NCI-H82 treated with DMSO at 0.1 percent for 48 hours (cell line): ENCODE results near the gene RAB3GAP2.
"Not testable (repeated sequence)": the region's sequence is repeated elsewhere in the genome, so short reads cannot be mapped to it uniquely, and the experiment has no call there.

ENCODE experiments used
- DNase-seq: peaks from one replicate; lab custom pipeline; 2025; ENCODE audit not compliant: unreplicated experiment; lab: John Stamatoyannopoulos, UW

Gene RAB3GAP2

DNA sequence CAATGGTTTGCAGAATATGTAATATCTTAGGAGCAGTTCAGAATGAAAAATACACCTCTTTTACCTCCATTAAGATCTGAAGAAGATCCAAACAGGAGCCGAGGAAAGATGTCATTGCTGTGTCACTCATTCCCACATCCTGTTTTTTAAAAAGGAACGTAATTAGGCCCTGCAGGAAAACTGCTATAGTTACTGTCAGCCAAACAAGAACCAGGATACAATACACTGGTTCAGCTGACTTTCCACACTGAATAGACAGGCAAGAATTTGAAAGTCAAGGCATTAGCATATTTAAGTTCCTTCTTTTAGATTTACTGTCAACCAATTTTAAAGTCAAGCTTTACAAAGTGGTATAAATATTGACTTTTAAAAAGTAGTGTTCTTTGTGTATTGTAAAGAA, 114.5 kb downstream of the RAB3GAP2 start:
- no peak for DNase-seq

DNA sequence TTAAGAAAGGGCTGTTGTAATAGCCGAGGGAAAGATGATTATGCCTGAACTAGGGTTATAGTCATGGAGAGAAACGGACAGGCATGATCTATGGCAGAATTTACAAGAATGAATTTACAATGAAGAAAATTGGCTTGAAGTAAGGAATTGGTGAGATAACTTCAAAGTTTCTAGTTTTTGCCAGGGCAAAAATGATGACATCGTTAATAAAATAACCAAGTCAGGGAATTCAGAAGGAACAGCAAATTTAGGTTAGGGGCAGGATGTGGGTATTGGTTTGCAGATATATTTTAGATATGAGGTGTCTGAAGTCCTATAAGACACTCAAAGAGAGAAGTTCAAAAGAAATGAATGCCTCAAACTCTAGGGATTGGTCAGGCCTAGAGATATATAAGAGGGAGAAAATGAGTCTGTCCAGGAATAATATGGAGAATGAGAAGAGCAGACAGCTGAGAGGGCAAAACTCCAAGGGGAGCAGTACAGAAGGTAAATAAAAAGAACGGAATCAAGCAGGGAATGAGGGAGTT, 115.6 kb downstream of the RAB3GAP2 start:
- DNase-seq = no peak

DNA sequence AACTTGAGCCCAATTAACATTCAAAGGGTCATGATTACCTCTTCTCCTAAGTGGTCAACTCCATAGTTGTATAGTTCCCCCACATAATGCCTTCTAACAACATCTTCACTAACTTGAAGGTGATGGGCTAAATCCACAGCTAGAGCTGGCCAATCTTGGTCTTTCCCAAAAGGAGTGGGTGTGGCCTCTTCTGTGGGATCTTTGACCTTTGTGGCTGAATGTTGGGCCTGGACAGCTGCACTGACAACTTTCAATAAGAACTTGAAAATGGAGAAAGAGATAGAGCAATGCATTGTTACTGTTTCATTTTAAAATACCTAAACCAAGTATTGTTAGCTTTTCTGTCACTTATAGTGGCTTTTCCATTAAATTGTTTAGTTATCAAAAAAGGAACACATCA, 119.1 kb downstream of the RAB3GAP2 start:
- no peak for DNase-seq

DNA sequence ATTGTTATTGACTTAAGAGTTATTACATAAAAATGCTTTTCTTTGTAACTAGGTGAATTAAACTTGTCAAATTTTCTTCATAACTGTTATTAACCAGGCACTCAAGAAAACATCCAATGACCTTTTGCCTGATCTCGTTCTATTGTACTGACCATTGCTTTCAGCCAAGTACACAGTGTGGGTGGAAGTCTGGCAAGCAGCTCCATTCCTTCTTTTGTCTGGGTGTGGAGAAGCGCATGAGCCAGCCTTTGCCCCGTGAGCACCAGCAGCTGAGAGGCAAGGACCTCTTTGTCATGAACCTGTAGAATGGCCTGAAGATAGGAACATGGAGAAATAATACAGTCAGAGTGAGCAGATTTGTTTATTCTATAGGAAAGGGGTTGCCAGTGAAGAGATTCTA, 120.8 kb downstream of the RAB3GAP2 start:
- DNase-seq = no peak

DNA sequence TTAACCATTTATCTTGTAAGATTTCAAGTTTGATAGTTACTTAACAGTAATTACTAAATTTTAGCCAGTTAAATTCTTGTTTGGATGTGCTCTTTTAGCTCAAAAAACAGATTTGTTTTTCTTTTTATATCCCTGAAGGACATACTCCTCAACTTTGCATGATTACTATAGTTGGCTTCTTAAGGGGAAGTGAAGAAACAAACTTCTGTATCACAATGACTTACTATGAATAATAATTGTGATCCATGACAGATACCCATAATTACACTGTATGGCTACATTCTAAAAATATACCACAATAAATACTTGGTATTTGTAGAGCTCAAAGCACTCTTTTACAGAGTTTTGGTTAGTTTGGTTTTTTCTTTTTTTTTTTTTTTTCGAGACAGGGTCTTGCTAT, 122.5 kb downstream of the RAB3GAP2 start:
- no peak for DNase-seq

DNA sequence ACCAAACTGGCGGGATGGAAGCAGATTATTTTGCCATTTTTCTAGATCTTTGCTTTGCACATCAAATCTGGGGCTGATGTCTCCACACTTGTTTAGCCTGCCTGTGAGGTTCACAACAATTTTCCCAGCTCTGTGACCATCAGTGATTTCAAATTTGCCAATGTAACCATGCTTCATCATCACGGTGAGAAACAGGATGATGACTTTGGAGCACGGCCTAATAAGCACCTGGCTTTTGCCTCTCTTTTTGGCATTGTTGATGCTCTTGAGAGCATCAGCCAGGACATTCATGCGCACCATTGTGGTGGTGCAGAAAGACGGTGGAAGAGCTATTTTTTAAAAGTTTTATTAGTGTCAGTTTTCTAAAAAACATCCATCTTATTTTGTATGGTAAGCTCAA, 128.2 kb downstream of the RAB3GAP2 start:
- no peak for DNase-seq

DNA sequence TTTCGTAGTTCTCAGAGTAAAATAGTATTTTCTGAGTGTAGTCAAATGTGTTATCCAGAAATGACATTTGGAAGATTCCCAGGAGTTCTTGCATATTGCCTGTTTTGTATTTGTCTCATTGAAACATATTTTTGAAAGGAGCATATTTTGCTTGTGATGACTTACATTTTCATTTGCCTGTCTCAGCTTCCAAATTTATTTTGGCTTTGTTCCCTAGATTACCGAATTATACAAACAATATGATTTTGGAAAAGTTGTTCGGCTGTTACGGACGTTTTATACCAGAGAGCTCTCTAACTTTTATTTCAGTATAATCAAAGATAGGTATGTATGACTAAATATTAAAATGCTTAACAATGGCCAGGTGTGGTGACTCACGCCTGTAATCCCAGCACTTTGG, 132.3 kb downstream of the RAB3GAP2 start:
- DNase-seq = no peak

DNA sequence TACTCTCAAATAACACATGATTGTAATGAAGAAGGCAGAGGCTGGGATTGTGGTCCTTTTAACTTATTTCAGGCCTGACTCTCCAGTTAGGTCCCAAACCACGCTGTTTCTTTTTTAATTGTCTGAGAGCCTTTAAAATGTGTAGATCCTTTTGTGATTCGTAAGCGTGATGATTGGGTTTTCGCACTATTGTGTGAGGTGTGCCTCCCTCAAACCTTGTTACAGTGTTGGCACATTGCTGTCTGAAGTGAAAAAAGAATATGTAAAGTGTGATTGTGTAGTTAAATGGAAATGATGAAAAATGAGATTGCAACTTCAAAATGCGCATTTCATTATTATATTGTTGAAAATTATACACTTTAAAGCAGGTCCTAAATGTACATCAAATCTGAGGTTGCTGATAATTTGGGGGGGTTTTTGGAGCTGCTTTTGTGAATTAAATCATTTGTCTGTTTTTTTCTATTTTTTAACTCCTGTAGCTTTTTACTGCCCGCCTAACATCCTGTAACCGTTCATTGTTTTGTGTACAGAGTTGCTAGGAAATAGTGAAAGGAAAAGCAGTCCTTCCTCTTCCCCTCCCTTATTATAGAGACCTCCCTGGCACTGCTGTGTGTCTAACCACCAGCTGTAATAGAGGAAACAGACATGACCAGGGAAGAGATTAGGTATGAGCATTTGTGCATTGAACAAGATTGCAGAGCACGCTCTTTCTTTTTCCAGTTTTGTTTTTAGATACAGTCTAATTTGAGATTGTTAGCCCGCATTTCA, 135.1 kb downstream of the RAB3GAP2 start:
- DNase-seq = no peak

DNA sequence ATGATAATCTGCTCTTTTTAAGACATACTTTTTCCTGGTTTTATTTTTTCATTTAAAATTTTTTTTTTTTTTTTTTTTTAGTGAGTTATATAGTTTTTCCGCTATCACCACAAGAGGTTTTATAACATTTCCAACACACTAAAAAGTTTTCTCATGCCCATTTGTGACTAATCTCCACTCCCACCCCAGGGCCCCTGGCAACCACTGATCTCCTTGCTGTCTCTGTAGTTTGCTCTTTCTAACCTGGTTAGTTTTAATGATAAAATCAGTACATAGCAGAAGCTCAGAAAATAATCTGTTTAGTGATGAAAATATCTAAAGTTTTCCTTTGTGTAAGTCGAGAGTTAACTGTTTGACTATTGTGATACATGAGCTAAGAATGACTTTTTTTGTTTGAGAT, 136.5 kb downstream of the RAB3GAP2 start:
- DNase-seq = no peak

DNA sequence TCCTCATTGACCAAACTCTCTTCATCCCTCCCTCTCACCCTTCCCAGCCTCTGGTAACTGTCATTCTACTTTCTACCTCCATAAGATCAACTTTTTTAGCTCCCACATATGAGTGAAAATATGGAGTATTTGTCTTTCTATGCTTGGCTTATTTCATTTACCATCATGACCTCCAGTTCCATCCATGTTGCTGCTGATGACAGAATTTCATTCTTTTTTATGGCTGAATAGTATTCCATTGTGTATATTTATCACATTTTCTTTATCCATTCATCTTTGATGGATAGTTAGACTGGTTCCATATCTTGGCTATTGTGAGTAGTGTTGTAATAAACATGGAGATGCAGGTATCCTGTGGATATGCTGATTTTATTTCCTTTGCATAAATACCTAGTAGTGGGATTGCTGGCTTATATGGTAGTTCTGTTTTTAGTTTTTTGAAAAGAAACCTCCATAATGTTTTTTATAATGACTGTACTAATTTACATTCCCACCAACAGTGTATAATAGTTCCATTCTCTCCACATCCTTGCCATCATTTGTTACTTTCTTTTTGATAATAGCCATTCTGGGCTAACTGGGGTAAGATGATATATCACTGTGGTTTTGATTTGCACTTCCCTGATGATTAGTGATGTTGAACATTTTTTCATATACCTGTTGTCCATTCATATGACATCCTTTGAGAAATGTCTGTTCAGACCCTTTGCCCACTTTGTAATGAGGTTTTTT, 142.6 kb downstream of the RAB3GAP2 start:
- DNase-seq = no peak

DNA sequence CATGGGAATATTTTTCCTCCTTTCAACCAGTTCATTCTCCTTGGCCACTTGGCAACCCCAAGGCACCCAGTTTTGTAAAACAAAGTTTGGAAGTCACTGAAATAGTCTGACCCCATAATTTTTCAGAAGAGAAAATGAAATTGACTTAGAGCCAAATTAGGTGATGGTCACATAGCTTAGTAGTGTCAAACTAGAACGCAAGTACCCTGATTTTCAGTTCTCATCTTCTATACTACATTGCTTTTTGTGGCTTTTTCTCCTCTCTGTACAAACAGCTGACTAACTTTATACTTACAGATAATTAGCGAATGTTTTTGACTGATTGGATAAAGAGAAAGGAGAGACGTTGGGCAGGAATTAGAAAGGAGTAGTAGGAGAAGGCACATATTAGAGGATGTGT, 145.2 kb downstream of the RAB3GAP2 start:
- no peak for DNase-seq

DNA sequence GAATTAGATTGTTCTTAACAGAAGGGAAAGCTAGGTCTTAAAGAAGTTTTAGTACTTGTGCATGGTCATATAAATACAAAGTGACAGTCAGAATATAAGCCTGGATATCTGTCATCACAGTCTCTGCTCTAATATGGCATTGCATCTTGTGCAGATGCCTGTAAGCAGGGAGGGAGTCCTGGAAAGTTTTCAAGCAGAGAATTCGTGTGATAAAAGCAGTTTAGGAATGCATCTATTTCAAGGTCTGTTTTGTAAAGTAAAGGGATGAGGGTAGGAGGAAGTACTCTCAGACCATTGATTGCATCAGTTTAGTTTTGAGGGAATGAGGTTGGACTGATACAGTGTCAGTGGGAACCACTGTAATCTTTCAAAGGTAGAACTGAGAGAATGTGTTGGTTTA, 147.7 kb downstream of the RAB3GAP2 start:
- DNase-seq = no peak

DNA sequence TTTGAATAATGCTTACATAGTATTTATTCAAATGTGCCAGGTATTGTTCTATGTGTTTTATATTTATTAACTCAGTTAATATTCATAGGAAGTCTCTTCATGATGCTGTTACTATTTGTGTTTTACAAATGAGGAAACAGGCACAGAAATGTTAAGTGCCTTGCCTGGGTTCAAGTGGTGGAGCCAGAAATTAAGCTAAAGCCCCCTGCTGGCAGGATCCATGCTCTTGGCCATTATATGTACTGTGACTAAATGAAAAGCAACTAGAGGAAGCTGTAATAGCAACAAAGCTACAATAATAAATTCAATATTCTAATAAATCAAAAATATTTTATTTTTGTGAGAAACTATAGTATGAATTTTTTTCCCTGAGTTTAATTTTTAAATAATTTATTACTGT, 148.4 kb downstream of the RAB3GAP2 start:
- DNase-seq = no peak

DNA sequence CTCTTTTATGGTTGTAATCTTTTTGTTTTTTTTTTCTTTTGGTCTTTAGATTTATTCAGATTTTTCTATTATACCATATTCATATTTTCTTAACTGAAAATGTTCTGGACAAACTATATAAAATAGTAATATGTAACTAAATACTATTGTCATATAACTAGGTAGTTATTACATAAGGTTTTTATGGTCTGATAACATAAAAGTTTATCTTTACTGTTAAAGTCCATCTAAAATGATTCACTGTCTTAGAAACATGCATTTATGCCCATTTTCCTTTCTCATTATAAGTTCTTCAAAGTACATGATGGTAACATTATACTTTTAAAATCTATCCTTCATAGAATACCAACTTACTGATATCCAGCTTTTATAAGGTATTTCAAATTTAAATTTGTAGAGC, 149.2 kb downstream of the RAB3GAP2 start:
- DNase-seq = no peak

DNA sequence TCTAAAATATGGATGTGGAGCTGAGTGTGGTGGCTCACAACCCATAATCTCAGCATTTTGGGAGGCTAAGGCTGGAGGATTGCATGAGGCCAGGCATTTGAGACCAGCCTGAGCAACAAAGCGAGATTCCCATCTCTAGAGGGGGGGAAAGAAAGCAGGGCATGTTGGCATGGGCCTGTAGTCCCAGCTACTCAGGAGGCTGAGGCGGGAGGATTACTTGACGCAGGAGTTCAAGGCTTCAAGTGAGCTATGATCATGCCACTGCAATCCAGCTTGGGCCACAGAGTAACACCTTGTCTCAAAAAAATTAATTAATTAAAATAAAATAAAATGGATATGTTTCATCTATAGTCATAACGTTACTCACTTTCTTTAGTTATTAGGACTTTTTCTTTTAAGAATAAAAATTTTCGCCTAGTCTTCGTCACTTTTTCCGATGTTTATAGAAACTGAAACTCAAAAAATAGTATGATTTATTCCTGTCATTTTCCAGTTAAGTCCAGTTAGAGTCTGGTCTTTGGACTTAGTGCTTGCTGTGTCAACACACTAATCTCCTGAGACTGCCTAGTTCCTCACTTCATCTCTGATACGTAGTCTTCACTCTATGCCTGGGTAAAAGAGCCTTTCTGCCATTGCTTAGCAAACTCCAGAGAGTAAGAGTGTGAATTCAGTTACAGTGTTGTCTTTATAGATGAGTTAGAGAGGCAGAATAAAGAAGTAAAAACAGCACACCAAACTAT, 150.3 kb downstream of the RAB3GAP2 start:
- DNase-seq = no peak

DNA sequence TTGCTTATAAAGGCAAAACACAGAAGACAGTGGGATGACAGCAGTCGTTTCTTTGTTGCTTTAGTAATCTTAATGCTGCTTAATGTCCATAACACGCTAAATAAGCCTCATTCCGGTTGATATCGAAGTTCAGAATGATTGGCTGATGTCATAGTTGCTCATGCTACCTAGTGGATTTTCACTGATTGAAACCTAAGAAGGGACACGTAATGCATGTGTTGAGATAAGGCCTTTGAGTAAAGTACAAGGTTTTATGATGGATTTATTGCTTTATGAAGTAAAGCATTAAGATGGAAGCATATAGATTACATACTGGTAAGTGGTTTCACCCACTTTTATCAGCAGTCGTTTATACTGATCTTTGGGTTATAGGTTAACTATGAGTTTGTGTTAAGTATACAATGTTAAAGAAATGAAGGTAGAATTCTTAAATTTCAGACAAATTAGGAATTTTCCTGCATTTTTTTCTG, 153.2 kb downstream of the RAB3GAP2 start:
- DNase-seq = no peak

DNA sequence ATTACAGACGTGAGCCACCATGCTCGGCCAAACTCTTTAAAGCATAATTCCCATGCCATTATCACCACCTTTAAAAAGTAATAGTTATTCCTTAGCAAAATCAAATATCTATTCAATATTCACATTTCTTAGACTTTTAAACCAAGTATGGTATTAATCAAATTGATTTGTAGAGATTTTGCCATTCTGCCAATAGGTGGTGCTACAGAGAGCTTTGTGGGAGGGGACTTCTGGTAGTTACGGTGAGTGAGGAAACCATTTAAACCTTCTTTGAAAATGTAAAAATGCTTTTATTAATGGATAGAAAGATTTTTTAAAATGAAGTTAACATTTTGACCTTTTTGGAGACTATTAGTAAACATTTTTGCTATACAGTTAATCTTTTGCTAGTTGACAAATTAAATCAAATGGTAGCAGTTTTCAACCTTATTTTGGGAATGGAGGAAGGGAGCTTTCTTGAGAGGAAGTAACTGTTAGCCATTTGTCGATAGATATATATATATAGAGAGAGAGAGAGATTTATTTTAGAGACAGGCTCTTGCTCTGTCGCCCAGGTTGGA, 159.0 kb downstream of the RAB3GAP2 start:
- DNase-seq = no peak

DNA sequence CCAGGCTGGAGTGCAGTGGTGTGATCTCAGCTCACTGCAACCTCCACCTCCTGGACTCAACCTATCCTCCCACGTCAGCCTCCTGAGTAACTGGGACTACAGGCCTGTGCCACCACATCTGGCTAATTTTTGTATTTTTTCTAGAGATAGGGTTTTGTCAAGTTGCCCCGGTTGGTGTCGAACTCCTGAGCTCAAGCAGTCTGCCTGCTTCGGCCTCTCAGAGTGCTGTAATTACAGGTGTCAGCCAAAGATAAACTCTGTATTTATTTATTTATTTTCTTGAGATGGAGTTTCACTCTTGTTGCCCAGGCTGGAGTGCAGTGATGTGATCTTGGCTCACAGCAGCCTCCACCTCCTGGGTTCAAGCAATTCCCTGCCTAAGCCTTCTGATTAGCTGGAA, 159.7 kb downstream of the RAB3GAP2 start:
- DNase-seq = not testable (repeated sequence)

DNA sequence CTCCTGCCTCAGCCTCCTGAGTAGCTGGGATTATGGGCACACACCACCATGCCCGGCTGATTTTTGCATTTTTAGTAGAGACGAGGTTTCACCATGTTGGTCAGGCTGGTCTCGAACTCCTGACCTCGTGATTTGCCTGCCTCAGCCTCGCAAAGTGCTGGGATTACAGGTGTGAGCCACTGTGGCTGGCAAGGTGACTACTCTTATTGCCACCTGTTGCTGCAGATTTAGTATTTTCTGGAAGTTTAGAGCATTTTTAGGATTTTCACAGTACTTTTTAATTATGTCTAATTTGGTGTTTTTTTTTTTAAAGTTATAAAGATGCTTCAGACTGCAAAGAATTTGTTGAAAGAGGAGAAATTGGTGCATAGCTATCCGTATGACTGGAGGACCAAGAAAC, 161.8 kb downstream of the RAB3GAP2 start:
- DNase-seq = not testable (repeated sequence)

DNA sequence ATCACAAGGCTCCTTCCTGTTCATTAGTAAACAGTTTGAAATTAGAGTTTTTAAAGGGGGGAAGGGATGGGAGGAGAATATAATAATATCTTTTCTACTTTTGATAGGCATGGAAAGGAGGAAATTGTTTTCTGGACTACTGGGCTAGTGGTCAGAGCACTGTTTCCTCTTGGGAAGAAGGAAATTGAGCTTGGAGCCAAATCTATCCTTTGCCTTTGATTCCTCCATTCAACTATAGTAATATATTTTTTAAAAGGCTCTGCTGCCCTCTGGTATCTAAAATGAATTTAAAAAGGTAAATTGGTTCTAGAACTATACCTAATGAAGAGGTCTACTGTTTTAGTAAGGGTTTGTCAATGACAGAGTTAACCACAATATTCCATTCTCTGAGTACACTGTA, 172.4 kb downstream of the RAB3GAP2 start:
- no peak for DNase-seq
